GM19035 (cell line): Measurements from ENCODE around the gene WEE1.
A peak's percentile ranks its signal among the peaks of the same experiment; 100 is the strongest.
"Not testable (repeated sequence)": the region's sequence is repeated elsewhere in the genome, so short reads cannot be mapped to it uniquely, and the experiment has no call there.

Source experiments
- ATAC-seq: cut with Tn5 transposase; IDR thresholded peaks from one replicate; pipeline ENCODE4 v1.9.1; 2021; ENCODE audit not compliant: unreplicated experiment

Gene WEE1

GRCh38 chr11:9573052-9573774 lies at the start of gene WEE1:
Gene WEE1, plus strand, starts transcription at chr11:9573670. Its CDS starts 264 bp downstream, at chr11:9573934.
- peak; percentile 79 for ATAC-seq

GRCh38 chr11:9524001-9524400 lies 49.5 kb upstream of the WEE1 start:
- ATAC-seq = no peak

- ATAC-seq = no peak
Observed at GRCh38 chr11:9525116-9525515, 48.4 kb upstream of the WEE1 start.

- ATAC-seq = no peak
Observed at GRCh38 chr11:9527481-9528135, 45.9 kb upstream of the WEE1 start.

GRCh38 chr11:9528136-9528501 lies 45.4 kb upstream of the WEE1 start:
- ATAC-seq = no peak

GRCh38 chr11:9528573-9529333 lies 44.7 kb upstream of the WEE1 start:
- no peak for ATAC-seq

- ATAC-seq = no peak
Observed at GRCh38 chr11:9529334-9529650, 44.2 kb upstream of the WEE1 start.

GRCh38 chr11:9530020-9530621 lies 43.3 kb upstream of the WEE1 start:
- ATAC-seq = no peak

GRCh38 chr11:9530901-9531625 lies 42.4 kb upstream of the WEE1 start:
- ATAC-seq = no peak

- ATAC-seq = no peak
Observed at GRCh38 chr11:9533058-9533457, 40.4 kb upstream of the WEE1 start.

GRCh38 chr11:9533736-9534473 lies 39.6 kb upstream of the WEE1 start:
- ATAC-seq = no peak

GRCh38 chr11:9535189-9535781 lies 38.2 kb upstream of the WEE1 start:
- ATAC-seq = no peak

- ATAC-seq = no peak
Observed at GRCh38 chr11:9538548-9538947, 34.9 kb upstream of the WEE1 start.

GRCh38 chr11:9549216-9549615 lies 24.3 kb upstream of the WEE1 start:
- ATAC-seq = not testable (repeated sequence)

GRCh38 chr11:9550191-9550628 lies 23.3 kb upstream of the WEE1 start:
- ATAC-seq = no peak

- ATAC-seq = no peak
Observed at GRCh38 chr11:9561279-9561982, 12.0 kb upstream of the WEE1 start.

GRCh38 chr11:9562716-9563115 lies 10.8 kb upstream of the WEE1 start:
- no peak for ATAC-seq

GRCh38 chr11:9563196-9563730 lies 10.2 kb upstream of the WEE1 start:
- ATAC-seq = no peak
